Trophoblast cell (in vitro differentiated cells and primary cell): Measurements from ENCODE around the gene CES2.

Source experiments
- DNase-seq, 2 donors: peaks; one replicate each; pipeline ENCODE4 v3.0.0-alpha.2; 2016
- H2AFZ ChIP-seq: 2 replicates; pipeline ENCODE4 v1.6.1; 2013; ENCODE audit warnings: low read length, moderate library complexity, mild to moderate bottlenecking; ENCODE audit not compliant: insufficient read depth, poor library complexity
- H2AK5ac ChIP-seq: 2 replicates; pipeline ENCODE4 v1.6.1; 2013; ENCODE audit warnings: mild to moderate bottlenecking, low read length
- H2BK120ac ChIP-seq: 2 replicates; pipeline ENCODE4 v1.6.1; 2013; ENCODE audit warnings: low read length, mild to moderate bottlenecking, moderate library complexity; ENCODE audit not compliant: insufficient read depth, poor library complexity
- H2BK12ac ChIP-seq: 2 replicates; pipeline ENCODE4 v1.6.1; 2013; ENCODE audit warnings: mild to moderate bottlenecking, low read length, moderate library complexity
- H2BK5ac ChIP-seq: 2 replicates; pipeline ENCODE4 v1.6.1; 2013; ENCODE audit warnings: low read length, low read depth, moderate library complexity, mild to moderate bottlenecking; ENCODE audit not compliant: poor library complexity
- H3K14ac ChIP-seq: 2 replicates; pipeline ENCODE4 v1.6.1; 2013; ENCODE audit warnings: mild to moderate bottlenecking, low read length
- H3K18ac ChIP-seq: 2 replicates; pipeline ENCODE4 v1.6.1; 2013; ENCODE audit warnings: mild to moderate bottlenecking, low read length
- H3K23ac ChIP-seq: 2 replicates; pipeline ENCODE4 v1.6.1; 2013; ENCODE audit warnings: low read length
- H3K27ac ChIP-seq: 2 replicates; pipeline ENCODE4 v1.5.1; 2013; ENCODE audit warnings: low read depth, mild to moderate bottlenecking, inconsistent platforms, low read length, moderate library complexity
- H3K27me3 ChIP-seq: 2 replicates; pipeline ENCODE4 v1.6.1; 2013; ENCODE audit warnings: inconsistent platforms, mild to moderate bottlenecking, low read length, moderate library complexity; ENCODE audit not compliant: insufficient read depth
- H3K36me3 ChIP-seq, 2 experiments: 1 replicate in 1 of 2; 2 replicates in 1 of 2; pipeline ENCODE4 v1.6.1; 2013; ENCODE audit warnings: low read length in 2 of 2, mild to moderate bottlenecking in 2 of 2, moderate library complexity in 1 of 2; ENCODE audit not compliant: insufficient read depth in 2 of 2, control insufficient read depth in 1 of 2
- H3K4ac ChIP-seq: 2 replicates; pipeline ENCODE4 v1.6.1; 2013; ENCODE audit warnings: low read depth, mild to moderate bottlenecking, low read length, moderate library complexity
- H3K4me1 ChIP-seq, 2 experiments: 1 replicate in 1 of 2; 2 replicates in 1 of 2; pipeline ENCODE4 v1.6.1; 2013; ENCODE audit warnings: low read length in 2 of 2, mild to moderate bottlenecking in 2 of 2, moderate library complexity in 1 of 2; ENCODE audit not compliant: insufficient read depth in 2 of 2, control insufficient read depth in 1 of 2
- H3K4me2 ChIP-seq: 2 replicates; pipeline ENCODE4 v1.6.1; 2013; ENCODE audit warnings: inconsistent platforms, mild to moderate bottlenecking, low read length, moderate library complexity
- H3K4me3 ChIP-seq: 2 replicates; pipeline ENCODE4 v1.5.1; 2013; ENCODE audit warnings: mild to moderate bottlenecking, low read depth, low read length, inconsistent platforms
- H3K79me1 ChIP-seq: one replicate; pipeline ENCODE4 v1.6.1; 2013; ENCODE audit warnings: low read length
- H3K79me2 ChIP-seq: 2 replicates; pipeline ENCODE4 v1.6.1; 2013; ENCODE audit warnings: low read length, mild to moderate bottlenecking; ENCODE audit not compliant: control insufficient read depth, insufficient read depth, poor library complexity
- H3K9ac ChIP-seq: 2 replicates; pipeline ENCODE4 v1.6.1; 2013; ENCODE audit warnings: mild to moderate bottlenecking, low read length
- H3K9me3 ChIP-seq: 2 replicates; pipeline ENCODE4 v1.6.1; 2013; ENCODE audit warnings: low read depth, mild to moderate bottlenecking, control low read depth, inconsistent platforms, low read length; ENCODE audit not compliant: insufficient read depth
- H4K12ac ChIP-seq: 2 replicates; pipeline ENCODE4 v1.6.1; 2013; ENCODE audit warnings: low read depth, mild to moderate bottlenecking, low read length, moderate library complexity
- H4K8ac ChIP-seq: 2 replicates; pipeline ENCODE4 v1.6.1; 2013; ENCODE audit warnings: low read depth, mild to moderate bottlenecking, low read length, moderate library complexity
- H4K91ac ChIP-seq: one replicate; pipeline ENCODE4 v1.6.1; 2013; ENCODE audit warnings: low read depth, mild to moderate bottlenecking, low read length, moderate library complexity
- WGBS: extraction: QIAGEN DNeasy Blood & Tissue Kit; methylation state at CpG from one replicate; pipeline ENCODE4 v1.1.7; 2013; ENCODE audit warnings: missing lambda C conversion rate; ENCODE audit not compliant: insufficient read length, insufficient coverage; ENCODE audit errors: extremely low coverage; 5-methylcytosine and 5-hydroxymethylcytosine counted together

The CES2 gene

DNA sequence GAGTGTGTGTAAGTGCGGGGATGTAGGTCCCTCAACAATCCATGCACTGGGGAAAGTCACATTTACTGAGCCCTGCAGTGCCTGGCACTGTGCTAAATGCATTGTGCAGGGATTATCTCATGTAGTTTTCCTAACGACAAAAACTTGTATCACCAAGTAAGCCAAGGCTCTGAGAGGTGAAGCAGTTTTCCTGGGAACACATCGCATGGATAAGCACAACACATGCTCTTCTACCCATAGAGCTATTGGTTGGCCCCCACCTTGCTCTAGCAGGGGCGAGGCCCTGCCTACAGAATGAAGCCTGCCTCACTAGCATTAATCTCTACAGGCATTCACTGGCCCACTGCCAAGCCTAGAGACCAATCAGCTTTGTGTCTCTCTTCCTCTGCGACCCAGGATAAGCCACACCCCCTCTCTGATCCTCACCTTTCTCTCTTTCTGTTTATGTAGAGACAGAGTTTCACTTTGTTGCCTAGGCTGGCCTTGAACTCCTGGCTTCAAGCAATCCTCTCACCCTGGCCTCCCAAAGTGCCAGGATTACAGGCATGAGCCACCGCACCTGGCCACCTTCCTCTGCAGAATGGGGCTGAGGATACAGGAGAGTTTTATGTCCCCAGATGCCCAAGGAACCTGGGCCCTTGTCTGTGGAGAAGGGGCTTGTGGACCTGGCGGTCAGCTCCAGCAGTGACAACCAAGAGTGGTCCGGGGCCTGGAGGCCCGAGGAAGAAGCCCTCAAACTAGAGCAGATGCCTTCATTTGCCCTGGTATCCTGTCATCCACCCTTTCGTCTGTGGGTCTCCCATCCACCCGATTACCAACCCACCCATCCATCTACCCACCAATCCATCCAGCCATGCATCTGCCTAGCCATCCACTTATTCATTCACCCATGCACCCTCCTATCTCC, 29.4 kb upstream of the CES2 start:
- Histone ChIP-seq H3K79me2 (no peaks in the 10 kb centered on the region), H3K14ac (no peak overlapping the region), H3K4me3 (no peak overlapping the region), H4K91ac (no peak overlapping the region), H3K18ac (no peak overlapping the region), H3K9ac (no peak overlapping the region), H3K4ac (no peak overlapping the region), H2BK5ac (no peak overlapping the region), H2BK120ac (no peak overlapping the region), H2AK5ac (no peak overlapping the region), H3K4me2 (no peak overlapping the region), H3K36me3 (no peaks in the 10 kb centered on the region), H3K27ac (no peak overlapping the region), H4K8ac (no peak overlapping the region), H3K9me3 (peaks cover 2% of the 10 kb centered on the region), H3K4me1 (no peaks in the 10 kb centered on the region), H4K12ac (no peak overlapping the region), H3K79me1 (no peaks in the 10 kb centered on the region), H3K23ac (no peak overlapping the region), H2AFZ (no peak overlapping the region), H2BK12ac (no peak overlapping the region), H3K27me3 (no peaks in the 10 kb centered on the region)
- no CpG with 5 or more reads among the region's 11 CpGs for WGBS
- no peak for DNase-seq

DNA sequence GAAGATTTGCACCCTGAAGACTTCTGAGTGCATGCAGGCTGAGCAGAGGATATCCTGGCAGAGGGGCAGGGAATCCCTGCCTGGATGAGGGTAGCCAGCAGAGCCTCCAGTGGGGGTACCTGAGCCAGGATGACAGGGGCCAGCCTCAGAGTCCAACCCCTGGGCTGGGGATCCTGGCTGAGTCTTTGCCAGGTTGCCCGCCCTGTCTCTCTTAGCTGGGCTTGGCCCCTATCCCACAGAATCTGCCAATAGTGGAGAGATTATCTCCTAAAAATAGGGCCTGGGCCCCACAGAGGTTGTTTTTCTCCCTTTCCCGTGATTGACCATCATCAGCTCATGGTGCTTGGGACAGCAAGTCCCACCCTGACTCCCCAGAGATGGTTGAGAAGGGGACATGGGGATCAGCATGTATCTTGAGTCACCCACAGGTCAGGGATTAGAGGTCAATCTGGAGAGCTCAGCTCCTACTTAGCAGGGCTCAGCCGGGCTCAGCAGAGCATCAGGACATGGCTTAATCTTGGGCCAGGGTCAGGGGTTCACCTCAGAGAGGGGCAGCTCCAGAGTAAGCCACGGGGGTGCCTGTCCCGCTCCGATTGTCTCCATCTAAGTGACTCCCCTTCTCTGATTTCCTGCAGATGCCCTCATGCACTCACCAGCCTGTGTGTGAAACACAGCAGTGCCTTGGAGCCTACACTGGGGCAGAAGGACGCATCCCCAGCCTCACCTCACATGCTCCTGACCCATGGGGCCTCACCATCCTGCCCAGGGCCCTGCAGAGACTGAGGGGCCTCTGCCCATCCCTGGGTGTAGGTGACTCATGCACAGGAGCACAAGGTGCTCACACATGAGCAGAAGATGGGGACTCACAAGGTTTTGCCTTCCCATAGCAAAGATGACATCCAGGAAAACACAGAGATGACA, 28.1 kb upstream of the CES2 start:
- Histone ChIP-seq H4K8ac (no peak overlapping the region), H3K79me2 (no peaks in the 10 kb centered on the region), H3K79me1 (no peaks in the 10 kb centered on the region), H2BK120ac (no peak overlapping the region), H3K23ac (no peak overlapping the region), H3K9ac (no peak overlapping the region), H3K27me3 (no peaks in the 10 kb centered on the region), H2AK5ac (no peak overlapping the region), H3K14ac (no peak overlapping the region), H2AFZ (no peak overlapping the region), H3K18ac (no peak overlapping the region), H2BK12ac (no peak overlapping the region), H3K4me3 (no peak overlapping the region), H4K91ac (no peak overlapping the region), H3K9me3 (peaks cover 2% of the 10 kb centered on the region), H3K4ac (no peak overlapping the region), H4K12ac (no peak overlapping the region), H3K27ac (no peak overlapping the region), H3K4me2 (no peak overlapping the region), H3K36me3 (no peaks in the 10 kb centered on the region), H3K4me1 (no peaks in the 10 kb centered on the region), H2BK5ac (no peak overlapping the region)
- WGBS: no CpG with 5 or more reads among the region's 7 CpGs
- no peak for DNase-seq

GRCh38 chr16:66908116-66908515, 27.2 kb upstream of the CES2 start:
- Histone ChIP-seq H2BK5ac (no peak overlapping the region), H2BK12ac (no peak overlapping the region), H3K4me3 (no peak overlapping the region), H3K36me3 (no peaks in the 10 kb centered on the region), H4K8ac (no peak overlapping the region), H3K79me1 (no peaks in the 10 kb centered on the region), H3K9ac (no peak overlapping the region), H3K4ac (no peak overlapping the region), H2AK5ac (no peak overlapping the region), H3K27me3 (no peaks in the 10 kb centered on the region), H3K18ac (no peak overlapping the region), H2BK120ac (no peak overlapping the region), H2AFZ (no peak overlapping the region), H3K14ac (no peak overlapping the region), H3K9me3 (peaks cover 2% of the 10 kb centered on the region), H3K79me2 (no peaks in the 10 kb centered on the region), H3K4me2 (no peak overlapping the region), H4K12ac (no peak overlapping the region), H3K27ac (no peak overlapping the region), H4K91ac (no peak overlapping the region), H3K23ac (no peak overlapping the region), H3K4me1 (no peaks in the 10 kb centered on the region)
- WGBS: no CpG with 5 or more reads among the region's 3 CpGs
- DNase-seq: no peak

DNA sequence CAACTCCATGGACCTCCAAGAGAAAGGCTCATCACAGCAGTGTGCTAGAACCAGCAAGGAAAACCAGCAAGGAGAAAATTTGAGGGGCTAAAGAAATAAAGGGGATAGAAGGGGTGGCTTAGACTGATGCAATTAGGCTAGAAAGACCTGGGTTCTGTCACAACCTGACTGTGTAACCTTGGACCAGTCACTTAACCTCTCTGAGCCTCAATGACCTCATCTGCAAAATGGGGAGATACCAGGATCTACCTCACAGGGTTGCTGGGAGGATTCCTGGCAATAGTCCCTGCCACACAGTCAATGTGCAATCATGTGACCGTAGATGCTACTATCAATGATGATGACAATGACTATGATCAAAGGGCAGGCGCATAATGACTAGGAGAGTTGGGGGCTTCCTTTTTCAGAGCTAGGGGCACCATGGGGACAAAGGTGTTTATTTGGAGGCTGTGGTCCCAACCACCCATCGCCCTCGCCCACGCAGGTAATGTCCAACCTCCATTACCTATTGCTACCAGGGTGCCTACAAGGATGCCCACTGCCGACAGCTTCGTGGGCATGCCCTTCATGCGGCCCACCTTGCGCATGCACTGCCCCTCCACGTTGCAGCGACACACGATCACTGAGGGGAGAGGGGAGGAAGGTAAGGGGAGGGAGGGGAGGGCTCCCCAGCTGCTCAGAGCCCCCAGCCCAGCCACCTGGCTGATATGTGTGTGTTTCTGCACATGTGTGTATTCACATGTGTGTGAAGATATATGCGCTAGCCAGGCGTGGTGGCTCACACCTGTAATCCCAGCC, 26.4 kb upstream of the CES2 start:
- no peak overlapping the region for H3K4me2 ChIP-seq
- H3K79me2 ChIP-seq: no peaks in the 10 kb centered on the region
- no peak overlapping the region for H4K91ac ChIP-seq
- H2BK12ac ChIP-seq: no peak overlapping the region
- H3K4me1 ChIP-seq: no peaks in the 10 kb centered on the region
- no peak overlapping the region for H3K14ac ChIP-seq
- no peak overlapping the region for H3K4ac ChIP-seq
- no CpG with 5 or more reads among the region's 14 CpGs for WGBS
- no peak overlapping the region for H4K8ac ChIP-seq
- H3K27me3 ChIP-seq: no peaks in the 10 kb centered on the region
- peaks cover 2% of the 10 kb centered on the region for H3K9me3 ChIP-seq
- no peak overlapping the region for H3K4me3 ChIP-seq
- no peak overlapping the region for H3K18ac ChIP-seq
- H2AFZ ChIP-seq: no peak overlapping the region
- DNase-seq: no peak
- H3K23ac ChIP-seq: no peak overlapping the region
- H3K9ac ChIP-seq: no peak overlapping the region
- no peaks in the 10 kb centered on the region for H3K79me1 ChIP-seq
- H2AK5ac ChIP-seq: no peak overlapping the region
- H2BK5ac ChIP-seq: no peak overlapping the region
- no peak overlapping the region for H4K12ac ChIP-seq
- no peak overlapping the region for H3K27ac ChIP-seq
- no peaks in the 10 kb centered on the region for H3K36me3 ChIP-seq
- no peak overlapping the region for H2BK120ac ChIP-seq
